OCI-LY1 (cell line): Measurements from ENCODE around the gene PTPRF.

Experiments
- H2AFZ ChIP-seq: fragments of 200-600 bp; sonication (generic), shearing (Covaris generic); 2 replicates; pipeline ENCODE4 v1.6.0; 2014; ENCODE audit warnings: antibody characterized with exemption, mild to moderate bottlenecking, low read length
- H3F3A ChIP-seq: fragments of 200-600 bp; sonication (generic), shearing (Covaris generic); 2 replicates; pipeline ENCODE4 v1.6.0; 2014; ENCODE audit warnings: mild to moderate bottlenecking, antibody characterized with exemption, low read length, moderate library complexity; ENCODE audit not compliant: insufficient read depth
- H3K27ac ChIP-seq: fragments of 200-600 bp; sonication (generic); 2 replicates; pipeline ENCODE4 v1.5.1; 2014; ENCODE audit warnings: low read length, mixed run types, mild to moderate bottlenecking, low read depth; ENCODE audit not compliant: poor library complexity, severe bottlenecking
- H3K27me3 ChIP-seq: fragments of 200-600 bp; sonication (generic); 2 replicates; pipeline ENCODE4 v1.6.0; 2014; ENCODE audit warnings: antibody characterized with exemption, mild to moderate bottlenecking, low read length, moderate library complexity; ENCODE audit not compliant: insufficient read depth
- H3K36me3 ChIP-seq: fragments of 200-600 bp; sonication (generic); 2 replicates; pipeline ENCODE4 v1.6.1; 2014; ENCODE audit warnings: mild to moderate bottlenecking, antibody characterized with exemption, low read length, moderate library complexity, mixed read lengths; ENCODE audit not compliant: insufficient read depth
- H3K4me1 ChIP-seq: fragments of 200-600 bp; sonication (generic); 2 replicates; pipeline ENCODE4 v1.5.1; 2014; ENCODE audit warnings: mild to moderate bottlenecking, low read length, moderate library complexity; ENCODE audit not compliant: insufficient read depth, severe bottlenecking
- H3K4me2 ChIP-seq: fragments of 200-600 bp; sonication (generic), shearing (Covaris generic); 2 replicates; pipeline ENCODE4 v1.6.1; 2014; ENCODE audit warnings: low read length
- H3K4me3 ChIP-seq: fragments of 200-600 bp; sonication (generic); 2 replicates; pipeline ENCODE4 v1.5.1; 2014; ENCODE audit warnings: low read length, low read depth, mild to moderate bottlenecking, mixed read lengths; ENCODE audit not compliant: poor library complexity, severe bottlenecking
- H3K79me2 ChIP-seq: fragments of 200-600 bp; shearing (Covaris generic); 2 replicates; pipeline ENCODE4 v1.6.1; 2016; ENCODE audit warnings: mixed run types, low read length, mixed read lengths; ENCODE audit not compliant: insufficient read depth
- H3K9ac ChIP-seq: fragments of 200-600 bp; sonication (generic), shearing (Covaris generic); 2 replicates; pipeline ENCODE4 v1.6.1; 2014; ENCODE audit warnings: mild to moderate bottlenecking, low read length, mixed read lengths
- H3K9me2 ChIP-seq: fragments of 200-600 bp; sonication (generic), shearing (Covaris generic); 2 replicates; pipeline ENCODE4 v1.6.1; 2014; ENCODE audit warnings: low read depth, mild to moderate bottlenecking, low read length, mixed read lengths
- H3K9me3 ChIP-seq: fragments of 200-600 bp; shearing (Covaris generic); 2 replicates; pipeline ENCODE4 v1.6.1; 2014; ENCODE audit warnings: low read length, mixed read lengths
- H4K20me1 ChIP-seq: fragments of 200-600 bp; sonication (generic), shearing (Covaris generic); 2 replicates; pipeline ENCODE4 v1.6.0; 2016; ENCODE audit warnings: mild to moderate bottlenecking, low read length; ENCODE audit not compliant: insufficient read depth
- EZH2 ChIP-seq: fragments of 200-600 bp; sonication (generic), shearing (Covaris generic); IDR thresholded peaks from 2 replicates; pipeline ENCODE4 v1.8.0; 2017; ENCODE audit warnings: borderline replicate concordance, mixed run types, mild to moderate bottlenecking, antibody characterized with exemption, low read length, moderate library complexity, mixed read lengths
- TF ChIP-seq, protein P1 (sequence below): fragments of 200-600 bp; sonication (generic), shearing (Covaris generic); IDR thresholded peaks from 2 replicates; pipeline ENCODE4 v1.5.1; 2017; ENCODE audit warnings: mild to moderate bottlenecking, antibody characterized with exemption, low read length, moderate library complexity, mixed read lengths

PTPRF gene

GRCh38 chr1:43587001-43587400, 56.3 kb downstream of the PTPRF start:
- Histone ChIP-seq H3K9ac (no peak overlapping the region), H3F3A (no peaks in the 10 kb centered on the region), H3K9me3 (no peaks in the 10 kb centered on the region), H3K27me3 (peaks cover 5% of the 10 kb centered on the region; the same call in 1 of the 2 replicates), H3K79me2 (no peaks in the 10 kb centered on the region), H4K20me1 (no peaks in the 10 kb centered on the region), H3K36me3 (no peaks in the 10 kb centered on the region), H3K4me2 (no peak overlapping the region), H3K4me1 (no peaks in the 10 kb centered on the region), H3K4me3 (no peak overlapping the region), H3K27ac (no peak overlapping the region), H3K9me2 (no peaks in the 10 kb centered on the region), H2AFZ (no peak overlapping the region)
- TF ChIP-seq EZH2: no peak
- TF ChIP-seq, protein P1, sequence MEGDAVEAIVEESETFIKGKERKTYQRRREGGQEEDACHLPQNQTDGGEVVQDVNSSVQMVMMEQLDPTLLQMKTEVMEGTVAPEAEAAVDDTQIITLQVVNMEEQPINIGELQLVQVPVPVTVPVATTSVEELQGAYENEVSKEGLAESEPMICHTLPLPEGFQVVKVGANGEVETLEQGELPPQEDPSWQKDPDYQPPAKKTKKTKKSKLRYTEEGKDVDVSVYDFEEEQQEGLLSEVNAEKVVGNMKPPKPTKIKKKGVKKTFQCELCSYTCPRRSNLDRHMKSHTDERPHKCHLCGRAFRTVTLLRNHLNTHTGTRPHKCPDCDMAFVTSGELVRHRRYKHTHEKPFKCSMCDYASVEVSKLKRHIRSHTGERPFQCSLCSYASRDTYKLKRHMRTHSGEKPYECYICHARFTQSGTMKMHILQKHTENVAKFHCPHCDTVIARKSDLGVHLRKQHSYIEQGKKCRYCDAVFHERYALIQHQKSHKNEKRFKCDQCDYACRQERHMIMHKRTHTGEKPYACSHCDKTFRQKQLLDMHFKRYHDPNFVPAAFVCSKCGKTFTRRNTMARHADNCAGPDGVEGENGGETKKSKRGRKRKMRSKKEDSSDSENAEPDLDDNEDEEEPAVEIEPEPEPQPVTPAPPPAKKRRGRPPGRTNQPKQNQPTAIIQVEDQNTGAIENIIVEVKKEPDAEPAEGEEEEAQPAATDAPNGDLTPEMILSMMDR: no peak

DNA sequence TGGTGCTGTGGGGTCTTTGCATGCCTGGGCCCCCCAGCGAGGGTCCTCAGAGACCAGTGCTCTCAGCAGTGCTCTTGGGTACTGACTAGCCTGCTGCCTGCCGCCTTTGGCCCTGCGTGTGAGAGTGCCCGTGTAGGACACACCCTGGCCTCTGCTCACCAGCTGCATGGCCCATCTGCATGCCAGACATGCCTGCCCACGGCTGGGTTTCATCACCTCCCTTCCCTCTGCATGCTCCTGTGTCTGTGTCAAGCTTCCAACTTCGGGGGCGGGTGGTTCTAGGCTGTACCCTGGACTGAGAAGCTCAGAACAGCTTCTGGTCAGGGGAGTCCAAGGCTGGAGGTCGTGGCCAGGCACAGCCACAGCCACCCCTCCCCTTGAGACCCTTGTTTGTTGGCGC, 56.9 kb downstream of the PTPRF start:
- H3K9ac ChIP-seq: no peak overlapping the region
- no peak overlapping the region for H3K4me3 ChIP-seq
- no peaks in the 10 kb centered on the region for H3K36me3 ChIP-seq
- no peak overlapping the region for H3K4me2 ChIP-seq
- TF ChIP-seq, protein P1: no peak
- TF ChIP-seq EZH2: no peak
- H3K9me2 ChIP-seq: no peaks in the 10 kb centered on the region
- peaks cover 5% of the 10 kb centered on the region for H3K27me3 ChIP-seq
- no peak overlapping the region for H2AFZ ChIP-seq
- H3K27ac ChIP-seq: no peak overlapping the region
- H4K20me1 ChIP-seq: no peaks in the 10 kb centered on the region
- H3F3A ChIP-seq: no peaks in the 10 kb centered on the region
- H3K4me1 ChIP-seq: no peaks in the 10 kb centered on the region
- no peaks in the 10 kb centered on the region for H3K9me3 ChIP-seq
- H3K79me2 ChIP-seq: no peaks in the 10 kb centered on the region

GRCh38 chr1:43588592-43588991, 57.9 kb downstream of the PTPRF start:
- Histone ChIP-seq H3K27me3 (peaks cover 5% of the 10 kb centered on the region), H4K20me1 (no peaks in the 10 kb centered on the region), H3K27ac (no peak overlapping the region), H3K79me2 (no peaks in the 10 kb centered on the region), H3K9ac (no peak overlapping the region), H3K4me1 (no peaks in the 10 kb centered on the region), H3K9me3 (no peaks in the 10 kb centered on the region), H3K36me3 (no peaks in the 10 kb centered on the region), H3F3A (no peaks in the 10 kb centered on the region), H3K4me3 (no peak overlapping the region), H3K9me2 (no peaks in the 10 kb centered on the region), H3K4me2 (no peak overlapping the region), H2AFZ (no peak overlapping the region)
- no peak for TF ChIP-seq EZH2
- TF ChIP-seq, protein P1: no peak
